ENCODE measurements around the gene GAL3ST2. TPM values are rescaled to one million over a fixed set of nuclear protein-coding genes. Genes with fewer than 3 reads are reported as not detected.

Gene GAL3ST2
- total RNA-seq, 1 experiment from 2014 or later, result 6.8 TPM

DNA sequence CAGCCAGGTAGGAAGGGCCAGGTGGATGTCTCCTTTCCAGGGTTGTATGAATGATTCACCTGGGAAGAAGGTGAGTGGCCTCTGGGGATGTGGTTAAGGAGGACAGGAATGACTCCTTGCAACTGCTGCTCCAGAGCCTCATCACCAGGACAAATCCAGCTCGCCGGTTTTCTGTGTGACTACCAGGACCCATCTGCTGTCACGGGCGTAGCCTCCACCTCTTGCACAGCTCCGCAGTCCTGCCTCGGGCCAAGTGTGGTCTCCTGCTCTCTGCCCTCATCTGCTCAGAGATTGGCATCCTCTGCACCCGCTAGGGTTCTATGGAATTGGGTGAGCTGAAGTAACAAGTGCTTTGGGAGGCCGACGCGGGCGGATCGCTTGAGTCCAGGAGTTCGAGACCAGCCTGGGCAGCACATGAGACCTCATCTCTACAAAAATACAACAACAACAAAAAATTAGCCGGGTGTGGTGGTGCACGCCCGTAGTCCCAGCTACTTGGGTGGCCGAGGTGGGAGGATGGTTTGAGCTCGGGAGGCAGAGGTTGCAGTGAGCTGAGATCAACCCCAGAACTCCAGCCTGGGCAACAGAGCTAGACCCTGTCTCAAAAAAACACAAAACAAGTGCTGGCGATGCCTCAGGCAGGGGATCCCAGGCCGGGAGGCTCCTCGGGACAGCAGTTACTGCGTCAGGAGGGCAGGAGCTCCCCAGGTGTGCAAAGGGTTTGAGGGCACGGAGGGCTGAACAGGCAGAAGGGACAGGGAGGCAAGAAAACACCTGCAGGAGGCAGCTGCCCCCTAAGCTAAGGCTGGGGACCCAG lies 43.0 kb upstream of the GAL3ST2 start:
- Mint-ChIP-seq H3K27me3 (ENCODE audit: insufficient read depth, unreplicated experiment) (no peaks in the 10 kb centered on the region), H3K4me1 (ENCODE audit: low read depth, unreplicated experiment) (no peaks in the 10 kb centered on the region), H3K27ac (ENCODE audit: unreplicated experiment) (no peak overlapping the region), H3K36me3 (ENCODE audit: insufficient read depth, unreplicated experiment) (peaks cover 2% of the 10 kb centered on the region), H3K9me3 (ENCODE audit: unreplicated experiment) (no peaks in the 10 kb centered on the region), H3K4me3 (ENCODE audit: unreplicated experiment) (peak overlapping the region; percentile 69)
- TF ChIP-seq, protein P1, sequence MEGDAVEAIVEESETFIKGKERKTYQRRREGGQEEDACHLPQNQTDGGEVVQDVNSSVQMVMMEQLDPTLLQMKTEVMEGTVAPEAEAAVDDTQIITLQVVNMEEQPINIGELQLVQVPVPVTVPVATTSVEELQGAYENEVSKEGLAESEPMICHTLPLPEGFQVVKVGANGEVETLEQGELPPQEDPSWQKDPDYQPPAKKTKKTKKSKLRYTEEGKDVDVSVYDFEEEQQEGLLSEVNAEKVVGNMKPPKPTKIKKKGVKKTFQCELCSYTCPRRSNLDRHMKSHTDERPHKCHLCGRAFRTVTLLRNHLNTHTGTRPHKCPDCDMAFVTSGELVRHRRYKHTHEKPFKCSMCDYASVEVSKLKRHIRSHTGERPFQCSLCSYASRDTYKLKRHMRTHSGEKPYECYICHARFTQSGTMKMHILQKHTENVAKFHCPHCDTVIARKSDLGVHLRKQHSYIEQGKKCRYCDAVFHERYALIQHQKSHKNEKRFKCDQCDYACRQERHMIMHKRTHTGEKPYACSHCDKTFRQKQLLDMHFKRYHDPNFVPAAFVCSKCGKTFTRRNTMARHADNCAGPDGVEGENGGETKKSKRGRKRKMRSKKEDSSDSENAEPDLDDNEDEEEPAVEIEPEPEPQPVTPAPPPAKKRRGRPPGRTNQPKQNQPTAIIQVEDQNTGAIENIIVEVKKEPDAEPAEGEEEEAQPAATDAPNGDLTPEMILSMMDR (IDR thresholded peaks at IDR 0.05; ENCODE audit: insufficient read depth in 1 of 2, low read depth in 1 of 2, low read length in 1 of 2, severe bottlenecking in 1 of 2, unreplicated experiment in 1 of 2), result no peak
- no peaks in the 10 kb centered on the region for H3K9me3 ChIP-seq
- ChIA-PET POLR2A (no interaction called here), CTCF (interaction anchor here (0.8 kb wide), 1 partner anchor 217 kb away, joined by 3 read pairs; no protein-coding TSS in a partner anchor)
- no peaks in the 10 kb centered on the region for H3K36me3 ChIP-seq (ENCODE audit: control insufficient read depth, insufficient read depth, low read length)
- peak overlapping the region; percentile 41 for H3K4me3 ChIP-seq (ENCODE audit: low read depth, low read length)
- no TSS peak for BruUV-seq (replicated peaks)
- H3K4me1 ChIP-seq, result peaks cover 9% of the 10 kb centered on the region; the same call in 1 of the 2 replicates
- intact Hi-C loops (cut with micrococcal nuclease; ENCODE audit: unreplicated experiment), result loop anchor here (1.0 kb wide), 1 partner anchor 31 kb away; the partner anchor contains the start of gene ING5
- H3K27me3 ChIP-seq (replicated peaks; ENCODE audit: control insufficient read depth, insufficient read depth, low read length), result no peaks in the 10 kb centered on the region
- no peak for DNase-seq

DNA sequence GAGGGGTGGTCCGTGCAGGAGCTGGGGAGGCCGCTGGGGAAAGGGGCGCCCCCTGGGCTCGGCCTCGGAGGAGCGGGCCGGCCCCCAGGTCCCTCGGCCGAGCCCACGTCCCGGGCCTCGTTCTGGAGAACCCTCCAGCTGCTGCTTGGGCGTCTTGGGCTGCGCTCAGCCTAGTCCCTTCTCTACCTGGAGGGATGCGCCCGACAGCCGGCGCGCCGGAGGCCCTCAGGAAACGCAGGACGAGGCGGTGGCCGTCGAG lies 42.5 kb upstream of the GAL3ST2 start:
- H3K27ac Mint-ChIP-seq (ENCODE audit: unreplicated experiment), result no peak overlapping the region
- POLR2A ChIA-PET, result interaction anchor here (1.1 kb wide), 1 partner anchor 32 kb away, joined by 4 read pairs; the partner anchor contains the start of gene ING5
- Histone ChIP-seq H3K9me3 (no peaks in the 10 kb centered on the region), H3K36me3 (ENCODE audit: control insufficient read depth, insufficient read depth, low read length) (no peaks in the 10 kb centered on the region), H3K27me3 (replicated peaks; ENCODE audit: control insufficient read depth, insufficient read depth, low read length) (no peaks in the 10 kb centered on the region), H3K4me3 (ENCODE audit: low read depth, low read length) (peak overlapping the region; percentile 41), H3K4me1 (peaks cover 9% of the 10 kb centered on the region; the same call in 1 of the 2 replicates)
- TF ChIP-seq, protein P1 (IDR thresholded peaks at IDR 0.05; ENCODE audit: insufficient read depth in 1 of 2, low read depth in 1 of 2, low read length in 1 of 2, severe bottlenecking in 1 of 2, unreplicated experiment in 1 of 2), result no peak
- H3K36me3 Mint-ChIP-seq (ENCODE audit: insufficient read depth, unreplicated experiment), result peaks cover 6% of the 10 kb centered on the region
- BruUV-seq (replicated peaks), result no TSS peak
- intact Hi-C loops (cut with micrococcal nuclease; ENCODE audit: unreplicated experiment), result loop anchor here (1.0 kb wide), 1 partner anchor 32 kb away; the partner anchor contains the start of gene ING5
- H3K27me3 Mint-ChIP-seq (ENCODE audit: insufficient read depth, unreplicated experiment), result no peaks in the 10 kb centered on the region
- no peaks in the 10 kb centered on the region for H3K9me3 Mint-ChIP-seq (ENCODE audit: unreplicated experiment)
- CTCF ChIA-PET, result interaction anchor here (0.8 kb wide), 1 partner anchor 217 kb away, joined by 3 read pairs; no protein-coding TSS in a partner anchor
- no peaks in the 10 kb centered on the region for H3K4me1 Mint-ChIP-seq (ENCODE audit: low read depth, unreplicated experiment)
- peak overlapping the region; percentile 69 for H3K4me3 Mint-ChIP-seq (ENCODE audit: unreplicated experiment)
- DNase-seq, result no peak

DNA sequence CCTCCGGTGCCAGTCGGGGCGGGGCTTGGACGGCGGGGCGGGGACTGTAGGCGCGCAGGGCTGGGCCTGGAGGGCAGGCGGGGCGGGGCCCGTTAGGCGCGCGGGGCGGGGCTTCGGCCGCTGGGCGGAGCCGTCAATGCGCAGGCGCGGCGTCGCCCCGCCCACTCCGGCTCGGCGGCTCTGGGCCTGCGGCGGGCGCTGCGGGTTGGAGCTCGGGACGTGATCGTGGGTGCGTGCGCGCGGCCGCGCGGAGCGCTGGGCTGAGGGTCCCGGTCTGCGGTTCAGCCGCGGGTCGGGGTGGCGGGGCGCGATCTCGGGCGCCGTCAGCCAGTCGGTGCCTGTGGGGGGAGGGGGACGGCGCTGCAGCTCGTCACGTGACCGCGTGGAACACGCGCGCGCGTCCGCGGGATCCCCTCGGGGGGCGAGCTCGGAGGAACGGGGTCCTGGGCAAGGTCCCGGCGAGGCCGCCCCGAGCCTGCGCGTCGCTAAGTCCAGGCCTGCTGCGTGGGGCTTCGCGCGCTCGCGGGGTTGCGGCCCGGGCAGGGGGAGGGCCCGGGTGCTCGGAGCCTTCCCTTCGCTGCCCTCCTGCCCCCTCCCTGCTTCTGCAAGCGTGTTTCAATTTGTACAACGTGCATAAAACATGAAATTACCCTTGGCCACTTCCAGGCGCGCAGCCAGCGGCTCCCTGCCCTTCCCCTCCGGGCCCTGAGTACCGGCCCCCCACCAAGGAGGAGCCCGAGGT lies 42.0 kb upstream of the GAL3ST2 start, which contains the start of gene D2HGDH:
Gene D2HGDH, plus strand, starts transcription at position 164 of the 742 bp plus-strand sequence. CDS start 595 bp downstream, outside the sequence.
- Mint-ChIP-seq H3K36me3 (ENCODE audit: insufficient read depth, unreplicated experiment) (peaks cover 6% of the 10 kb centered on the region), H3K9me3 (ENCODE audit: unreplicated experiment) (no peaks in the 10 kb centered on the region), H3K4me1 (ENCODE audit: low read depth, unreplicated experiment) (no peaks in the 10 kb centered on the region), H3K27me3 (ENCODE audit: insufficient read depth, unreplicated experiment) (no peaks in the 10 kb centered on the region), H3K27ac (ENCODE audit: unreplicated experiment) (no peak within 1 kb of the TSS), H3K4me3 (ENCODE audit: unreplicated experiment) (peak within 1 kb of the TSS; percentile 69)
- peaks cover 9% of the 10 kb centered on the region; the same call in 1 of the 2 replicates for H3K4me1 ChIP-seq
- peak within 1 kb of the TSS; percentile 87 for H3K4me3 ChIP-seq (ENCODE audit: low read depth, low read length)
- no peaks in the 10 kb centered on the region for H3K36me3 ChIP-seq (ENCODE audit: control insufficient read depth, insufficient read depth, low read length)
- POLR2A ChIA-PET, result interaction anchor here (0.6 to 1.1 kb wide), 2 partner anchors 33 to 48 kb away, joined by 4 to 7 read pairs; partner anchors contain the start of genes DTYMK and ING5
- CTCF ChIA-PET, result no interaction called here
- intact Hi-C loops (cut with micrococcal nuclease; ENCODE audit: unreplicated experiment), result loop anchor here (1.0 kb wide), 1 partner anchor 32 kb away; the partner anchor contains the start of gene ING5
- TSS peak; percentile 47 for BruUV-seq (replicated peaks)
- no peaks in the 10 kb centered on the region for H3K9me3 ChIP-seq
- H3K27me3 ChIP-seq (replicated peaks; ENCODE audit: control insufficient read depth, insufficient read depth, low read length), result no peaks in the 10 kb centered on the region
- DNase-seq, result peak; percentile 86 to 91
- TF ChIP-seq, protein P1 (IDR thresholded peaks at IDR 0.05; ENCODE audit: insufficient read depth in 1 of 2, low read depth in 1 of 2, low read length in 1 of 2, severe bottlenecking in 1 of 2, unreplicated experiment in 1 of 2), result no peak

Data from Caco-2 (cell line).